ENCODE results near the gene SARNP. TPM values are rescaled to one million over a fixed set of nuclear protein-coding genes. Genes with fewer than 3 reads are reported as not detected.
A peak's percentile ranks its signal among the peaks of the same experiment; 100 is the strongest.

The SARNP gene
- total and polyA plus RNA-seq, 9 of the 15 experiments (the other 6 are each of a cell fraction or from before 2014, with no cell fraction given): 70.1 to 400 (median 198) TPM

DNA sequence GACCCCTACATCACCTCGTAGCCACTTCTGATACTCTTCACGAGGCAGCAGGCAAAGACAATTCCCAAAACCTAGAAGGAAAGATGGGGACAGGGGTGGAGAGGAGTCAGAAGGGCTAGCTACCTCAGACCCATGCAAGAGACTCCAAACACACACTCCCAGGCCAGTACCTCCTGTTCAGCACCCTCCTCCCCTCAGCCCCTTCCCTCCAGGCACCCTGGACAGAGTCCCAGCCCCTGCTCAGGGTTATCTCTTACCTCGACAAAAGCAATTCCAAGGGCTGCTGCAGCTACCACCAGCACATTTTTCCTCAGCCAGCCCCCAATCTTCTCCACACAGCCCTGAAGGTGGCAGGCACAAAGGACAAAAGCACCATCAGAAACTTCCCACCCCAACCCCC is 92.0 kb downstream of the SARNP start:
- TF ChIP-seq ZC3H4 (CRISPR knock-in tag; IDR thresholded peaks at IDR 0.05; ENCODE audit: borderline replicate concordance): no peak
- no peak for TF ChIP-seq MCM5 (IDR thresholded peaks at IDR 0.05; ENCODE audit: low read depth)
- ChIA-PET CTCF (ENCODE audit: low intra/inter-chr PET ratio) (interaction anchor here (3.1 kb wide), 1 partner anchor 12 kb away, joined by 20 read pairs; no protein-coding TSS in a partner anchor), POLR2A (interaction anchor here (0.6 to 1.4 kb wide), 2 partner anchors 10 to 13 kb away, joined by 3 to 12 read pairs; partner anchors contain the start of gene BLOC1S1)
- no TSS peak for BruUV-seq (replicated peaks)
- no peak overlapping the region for H3K4me3 ChIP-seq
- 80% methylated on average over 3 of the region's 3 CpGs for WGBS (ENCODE audit: insufficient coverage, low coverage, missing lambda C conversion rate)
- peaks cover 22% of the 10 kb centered on the region; the same call in 1 of the 2 replicates for H4K20me1 ChIP-seq (replicated peaks; ENCODE audit: control insufficient read depth, insufficient read depth, low read length)
- H3K9ac ChIP-seq (ENCODE audit: insufficient read depth in 1 of 2, low read depth in 2 of 2, low read length in 2 of 2): peak overlapping the region in 1 of 2 experiments; percentile 29; a peak in 1 of 4 replicates
- H3K4me2 ChIP-seq (ENCODE audit: insufficient read depth, low read length): no peak overlapping the region
- ATAC-seq (no peak), FAIRE-seq (no peak), DNase-seq (ENCODE audit: extremely low read depth in 1 of 4, low spot score in 3 of 4) (no peak)
- no peaks in the 10 kb centered on the region for H3K9me3 ChIP-seq (replicated peaks; ENCODE audit: control insufficient read depth, insufficient read depth, low read depth, low read length)
- H3K27me3 ChIP-seq (ENCODE audit: control insufficient read depth in 2 of 2, insufficient read depth in 2 of 2, low read length in 2 of 2): no peaks in the 10 kb centered on the region
- intact Hi-C loops (cut with micrococcal nuclease) (no loop called here), in situ Hi-C loops (cut with MboI) (no loop called here)
- H3K27ac ChIP-seq (ENCODE audit: extremely low read depth, low read depth, low read length): no peak overlapping the region
- H3K9me1 ChIP-seq (ENCODE audit: control insufficient read depth, insufficient read depth, low read length): no peaks in the 10 kb centered on the region
- H3K36me3 ChIP-seq (ENCODE audit: control insufficient read depth, insufficient read depth, low read length): peaks cover 42% of the 10 kb centered on the region
- peaks cover 28% of the 10 kb centered on the region for H3K79me2 ChIP-seq (ENCODE audit: control insufficient read depth, insufficient read depth, low read length)
- peaks cover 22 to 51% of the 10 kb centered on the region in 2 experiments; a peak in 4 of 5 replicates for H3K4me1 ChIP-seq (replicated peaks in 1 of 2; ENCODE audit: control insufficient read depth in 2 of 2, insufficient read depth in 2 of 2, low read length in 2 of 2)
- no peak overlapping the region for H2AFZ ChIP-seq (ENCODE audit: low read depth, low read length)

- WGBS (ENCODE audit: insufficient coverage, low coverage, missing lambda C conversion rate): 70% methylated on average over 3 of the region's 3 CpGs
- DNase-seq (ENCODE audit: extremely low read depth in 1 of 4, low spot score in 3 of 4) (no peak), ATAC-seq (no peak), FAIRE-seq (no peak)
- Histone ChIP-seq H3K9me3 (replicated peaks; ENCODE audit: control insufficient read depth, insufficient read depth, low read depth, low read length) (no peaks in the 10 kb centered on the region), H3K4me2 (ENCODE audit: insufficient read depth, low read length) (no peak overlapping the region), H3K79me2 (ENCODE audit: control insufficient read depth, insufficient read depth, low read length) (peaks cover 28% of the 10 kb centered on the region), H3K36me3 (ENCODE audit: control insufficient read depth, insufficient read depth, low read length) (peaks cover 42% of the 10 kb centered on the region), H3K27ac (ENCODE audit: extremely low read depth, low read depth, low read length) (no peak overlapping the region), H2AFZ (ENCODE audit: low read depth, low read length) (no peak overlapping the region), H3K9me1 (ENCODE audit: control insufficient read depth, insufficient read depth, low read length) (no peaks in the 10 kb centered on the region), H3K9ac (ENCODE audit: insufficient read depth in 1 of 2, low read depth in 2 of 2, low read length in 2 of 2) (0 out of 4 replicates have a peak overlapping the region, but pooled peaks of 1 of the 2 experiments have one; percentile 39), H3K27me3 (ENCODE audit: control insufficient read depth in 2 of 2, insufficient read depth in 2 of 2, low read length in 2 of 2) (no peaks in the 10 kb centered on the region), H3K4me3 (no peak overlapping the region), H3K4me1 (replicated peaks in 1 of 2; ENCODE audit: control insufficient read depth in 2 of 2, insufficient read depth in 2 of 2, low read length in 2 of 2) (peaks cover 16 to 45% of the 10 kb centered on the region in 2 experiments; a peak in 4 of 5 replicates), H4K20me1 (replicated peaks; ENCODE audit: control insufficient read depth, insufficient read depth, low read length) (peaks cover 22% of the 10 kb centered on the region; the same call in 1 of the 2 replicates)
- TF ChIP-seq MLX (CRISPR knock-in tag; conservative IDR thresholded peaks at IDR 0.05): no peak
- no peak; a peak in 1 of 4 replicates for TF ChIP-seq NONO (IDR thresholded peaks at IDR 0.05; ENCODE audit: low read depth in 2 of 2, low read length in 1 of 2)
- TF ChIP-seq HDAC8 (tag; IDR thresholded peaks at IDR 0.05): no peak
- TF ChIP-seq TCF7 (IDR thresholded peaks at IDR 0.05; ENCODE audit: borderline replicate concordance): no peak
- TF ChIP-seq HIVEP1 (CRISPR knock-in tag; IDR thresholded peaks at IDR 0.05): no peak
- TF ChIP-seq ZSCAN29 (IDR thresholded peaks at IDR 0.05): 0 out of 2 replicates have a peak, but pooled peaks have one; percentile 25
- no peak for TF ChIP-seq RBM39 (optimal IDR thresholded peaks at IDR 0.05; ENCODE audit: low read depth, low read length)
- TF ChIP-seq ZFX (CRISPR knock-in tag; IDR thresholded peaks at IDR 0.05): peak; percentile 39
- TF ChIP-seq ZNF696 (CRISPR knock-in tag; conservative IDR thresholded peaks at IDR 0.05): no peak
- TF ChIP-seq SNAPC5 (CRISPR knock-in tag; IDR thresholded peaks at IDR 0.05): no peak
- intact Hi-C loops (cut with micrococcal nuclease) (loop anchor here (1.0 kb wide), 1 partner anchor 12 kb away; no protein-coding TSS in a partner anchor), in situ Hi-C loops (cut with MboI) (no loop called here)
- ChIA-PET POLR2A (interaction anchor here (0.6 to 1.4 kb wide), 5 partner anchors 9 to 73 kb away, joined by 3 to 12 read pairs (median 4); partner anchors contain the start of gene BLOC1S1), CTCF (ENCODE audit: low intra/inter-chr PET ratio) (interaction anchor here (3.1 kb wide), 1 partner anchor 12 kb away, joined by 20 read pairs; no protein-coding TSS in a partner anchor)
- BruUV-seq (replicated peaks): no TSS peak
Observed at GRCh38 chr12:55724940-55725309, 92.6 kb downstream of the SARNP start.

All from K562 (cell line).